A549 (cell line): Measurements from ENCODE around the gene SPAG9.

ENCODE experiments used
- BCL3 ChIP-seq: fragments of >200 bp; sonication (Bioruptor Twin); formaldehyde crosslinking; IDR thresholded peaks from 3 replicates; pipeline ENCODE4 v1.6.1; 2016
- CTCF ChIP-seq: fragments of >200 bp; sonication (Bioruptor Twin); formaldehyde crosslinking; IDR thresholded peaks from 3 replicates; pipeline ENCODE4 v1.5.1; 2016
- HMGXB4 ChIP-seq: fragments of 250-450 bp; sonication (Bioruptor Pico); IDR thresholded peaks from 2 replicates; pipeline ENCODE4 v1.5.0; 2021; ENCODE audit warnings: mild to moderate bottlenecking, moderate library complexity, borderline replicate concordance
- MYC ChIP-seq: IDR thresholded peaks from 2 replicates; pipeline ENCODE4 v1.6.1; 2012; ENCODE audit warnings: mild to moderate bottlenecking, inconsistent platforms, low read length, improper control_type of control experiment, borderline replicate concordance
- POLR2A ChIP-seq: IDR thresholded peaks from 2 replicates; pipeline ENCODE4 v1.6.1; 2012; ENCODE audit warnings: mild to moderate bottlenecking, low read length
- POLR2AphosphoS2 ChIP-seq: conservative IDR thresholded peaks from 2 replicates; pipeline ENCODE4 v1.6.1; 2012; ENCODE audit warnings: low read length, improper control_type of control experiment, inconsistent platforms
- USF2 ChIP-seq: fragments of 450-650 bp; IDR thresholded peaks from 2 replicates; pipeline ENCODE4 v1.6.1; 2014; ENCODE audit warnings: antibody characterized with exemption
- ZC3H11A ChIP-seq: fragments of 450-650 bp; IDR thresholded peaks from 2 replicates; pipeline ENCODE4 v1.6.1; 2014; ENCODE audit warnings: antibody characterized with exemption, mild to moderate bottlenecking

GRCh38 chr17:50949128-50949988 lies 171.3 kb downstream of the SPAG9 start:
- TF ChIP-seq POLR2A (no peak), ZC3H11A (no peak), HMGXB4 (CRISPR knock-in tag) (no peak), CTCF (no peak), BCL3 (no peak), MYC (no peak), POLR2AphosphoS2 (no peak), USF2 (no peak)
